EL (cell line): ENCODE results near the gene ZNF823.
"Not testable (repeated sequence)": the region's sequence is repeated elsewhere in the genome, so short reads cannot be mapped to it uniquely, and the experiment has no call there.

Source experiments
- DNase-seq: peaks from one replicate; pipeline ENCODE4 v3.0.0-alpha.2; 2016

ZNF823 gene

GRCh38 chr19:11676661-11677600, 61.8 kb downstream of the ZNF823 start:
- DNase-seq, result not testable (repeated sequence)

GRCh38 chr19:11675569-11675968, 63.2 kb downstream of the ZNF823 start:
- no peak for DNase-seq

DNA sequence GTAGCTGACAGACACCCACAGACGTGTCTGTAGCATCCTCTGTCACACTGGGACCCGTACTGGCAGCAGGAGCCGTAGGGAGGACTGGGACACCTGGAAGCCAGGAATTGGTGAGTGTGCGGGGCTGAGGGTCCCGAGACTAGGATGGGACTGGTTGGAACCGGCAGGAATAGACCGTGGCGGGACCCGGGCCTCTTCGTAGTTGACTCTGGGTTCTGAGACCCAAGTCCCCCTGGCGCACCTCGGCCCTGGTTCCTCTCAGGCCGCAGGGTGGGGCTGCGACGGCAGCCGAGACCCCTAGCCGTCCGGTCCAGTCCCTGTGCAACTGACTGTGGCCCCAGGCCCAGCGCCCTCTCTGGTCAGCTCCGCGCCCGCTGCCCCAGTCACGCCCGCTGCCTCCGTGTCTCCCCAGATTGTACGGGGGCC, 64.7 kb downstream of the ZNF823 start:
- no peak for DNase-seq

GRCh38 chr19:11673608-11674041, 65.1 kb downstream of the ZNF823 start:
- DNase-seq, result peak; percentile 47
